Stimulated activated CD8-positive, alpha-beta memory T cell treated with anti-CD3 and anti-CD28 coated beads, Interleukin-12 subunit alpha, Interleukin-12 subunit beta, amount 100 ng/mL, for 24 hours (primary cell): Measurements from ENCODE around the gene CLMN.

ENCODE experiments used
- DNase-seq: peaks from one replicate; pipeline ENCODE4 v3.0.0-alpha.2; 2020; ENCODE audit errors: extremely low read depth

CLMN gene, protein sequence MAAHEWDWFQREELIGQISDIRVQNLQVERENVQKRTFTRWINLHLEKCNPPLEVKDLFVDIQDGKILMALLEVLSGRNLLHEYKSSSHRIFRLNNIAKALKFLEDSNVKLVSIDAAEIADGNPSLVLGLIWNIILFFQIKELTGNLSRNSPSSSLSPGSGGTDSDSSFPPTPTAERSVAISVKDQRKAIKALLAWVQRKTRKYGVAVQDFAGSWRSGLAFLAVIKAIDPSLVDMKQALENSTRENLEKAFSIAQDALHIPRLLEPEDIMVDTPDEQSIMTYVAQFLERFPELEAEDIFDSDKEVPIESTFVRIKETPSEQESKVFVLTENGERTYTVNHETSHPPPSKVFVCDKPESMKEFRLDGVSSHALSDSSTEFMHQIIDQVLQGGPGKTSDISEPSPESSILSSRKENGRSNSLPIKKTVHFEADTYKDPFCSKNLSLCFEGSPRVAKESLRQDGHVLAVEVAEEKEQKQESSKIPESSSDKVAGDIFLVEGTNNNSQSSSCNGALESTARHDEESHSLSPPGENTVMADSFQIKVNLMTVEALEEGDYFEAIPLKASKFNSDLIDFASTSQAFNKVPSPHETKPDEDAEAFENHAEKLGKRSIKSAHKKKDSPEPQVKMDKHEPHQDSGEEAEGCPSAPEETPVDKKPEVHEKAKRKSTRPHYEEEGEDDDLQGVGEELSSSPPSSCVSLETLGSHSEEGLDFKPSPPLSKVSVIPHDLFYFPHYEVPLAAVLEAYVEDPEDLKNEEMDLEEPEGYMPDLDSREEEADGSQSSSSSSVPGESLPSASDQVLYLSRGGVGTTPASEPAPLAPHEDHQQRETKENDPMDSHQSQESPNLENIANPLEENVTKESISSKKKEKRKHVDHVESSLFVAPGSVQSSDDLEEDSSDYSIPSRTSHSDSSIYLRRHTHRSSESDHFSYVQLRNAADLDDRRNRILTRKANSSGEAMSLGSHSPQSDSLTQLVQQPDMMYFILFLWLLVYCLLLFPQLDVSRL

GRCh38 chr14:95319312-95320077 is at the start of gene CLMN:
CLMN (minus strand) TSS chr14:95319908; CDS start chr14:95319792, 116 bp downstream.
- DNase-seq, result no peak

DNA sequence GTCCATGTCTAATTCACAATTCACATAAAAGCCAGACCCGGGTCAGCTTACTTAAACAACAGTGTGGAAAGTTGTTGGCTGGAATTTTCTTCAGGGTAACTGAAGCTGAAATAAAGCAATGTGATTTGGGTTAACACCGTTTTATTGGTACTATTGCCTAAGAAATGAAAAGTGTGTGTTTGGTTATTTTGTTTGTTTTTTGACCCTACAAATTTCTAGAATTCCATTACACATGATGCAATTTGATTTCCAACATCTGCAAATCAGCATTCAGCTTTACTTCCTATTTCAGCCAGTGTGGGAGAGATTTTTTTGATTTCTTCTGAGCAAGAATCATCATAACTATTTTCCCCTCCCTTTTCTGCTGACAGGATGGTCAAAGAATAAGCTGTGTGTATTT is 45.7 kb upstream of the CLMN start:
- DNase-seq, result no peak

DNA sequence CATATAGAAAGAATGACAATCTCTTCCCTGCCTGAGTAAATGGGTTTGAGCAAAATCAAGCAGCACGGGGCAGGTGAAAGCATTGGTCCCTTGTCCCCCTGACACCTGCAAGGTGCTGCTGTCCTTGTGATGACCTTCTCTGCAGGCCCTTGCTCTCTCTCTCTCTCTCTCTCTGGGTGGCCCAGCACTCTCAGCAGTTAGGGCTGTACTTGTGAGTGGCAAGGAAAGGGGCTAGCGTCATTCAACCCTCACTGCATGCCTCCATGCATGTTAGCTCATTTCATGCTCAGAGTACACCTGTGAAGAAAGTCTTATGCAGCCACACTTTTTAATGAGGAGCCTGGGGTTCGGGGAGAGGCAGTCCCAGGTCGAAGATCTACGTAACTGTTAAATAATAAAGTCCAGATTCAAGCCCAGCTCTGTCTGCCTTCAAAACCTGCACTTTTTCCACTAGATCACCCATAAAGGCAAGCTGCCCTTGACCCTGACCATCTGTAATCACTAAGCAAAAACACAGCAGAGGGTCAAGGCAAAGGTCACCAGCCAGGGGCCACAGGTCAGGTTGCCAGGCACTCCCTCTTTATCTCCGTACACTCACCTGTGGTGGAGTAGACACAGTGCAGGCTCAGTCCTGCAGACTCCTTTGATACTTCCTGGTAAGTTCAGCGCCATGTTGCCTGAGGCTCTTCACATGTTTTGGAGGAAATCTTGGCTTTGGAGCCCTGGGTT is 44.9 kb upstream of the CLMN start:
- DNase-seq, result no peak

DNA sequence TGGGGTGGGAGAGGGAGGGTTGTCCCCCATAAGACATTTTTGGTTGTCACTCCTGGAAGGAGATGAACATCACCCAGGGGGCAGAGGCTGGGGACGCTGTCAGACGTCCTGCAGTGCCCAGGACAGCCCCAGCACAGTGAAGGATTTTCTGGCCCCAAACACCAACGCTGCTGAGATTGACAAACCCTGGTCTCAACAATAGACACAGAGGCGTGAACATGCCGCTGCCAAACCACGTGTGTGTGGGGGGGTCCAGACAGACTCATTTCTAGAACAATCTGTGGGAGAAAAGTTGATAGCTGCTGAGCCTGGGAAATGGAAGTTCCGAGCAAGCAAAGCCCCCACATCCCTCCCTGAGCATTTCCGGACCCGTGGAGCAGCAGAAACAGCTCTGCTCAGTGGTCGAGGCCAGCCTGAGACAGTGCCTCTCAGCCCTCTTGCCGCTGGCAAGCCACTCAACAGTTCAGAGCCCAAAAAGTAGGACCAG is 43.8 kb upstream of the CLMN start:
- no peak for DNase-seq

- DNase-seq, result no peak
These were observed 42.4 kb upstream of the CLMN start for GRCh38 chr14:95362138-95362494.

DNA sequence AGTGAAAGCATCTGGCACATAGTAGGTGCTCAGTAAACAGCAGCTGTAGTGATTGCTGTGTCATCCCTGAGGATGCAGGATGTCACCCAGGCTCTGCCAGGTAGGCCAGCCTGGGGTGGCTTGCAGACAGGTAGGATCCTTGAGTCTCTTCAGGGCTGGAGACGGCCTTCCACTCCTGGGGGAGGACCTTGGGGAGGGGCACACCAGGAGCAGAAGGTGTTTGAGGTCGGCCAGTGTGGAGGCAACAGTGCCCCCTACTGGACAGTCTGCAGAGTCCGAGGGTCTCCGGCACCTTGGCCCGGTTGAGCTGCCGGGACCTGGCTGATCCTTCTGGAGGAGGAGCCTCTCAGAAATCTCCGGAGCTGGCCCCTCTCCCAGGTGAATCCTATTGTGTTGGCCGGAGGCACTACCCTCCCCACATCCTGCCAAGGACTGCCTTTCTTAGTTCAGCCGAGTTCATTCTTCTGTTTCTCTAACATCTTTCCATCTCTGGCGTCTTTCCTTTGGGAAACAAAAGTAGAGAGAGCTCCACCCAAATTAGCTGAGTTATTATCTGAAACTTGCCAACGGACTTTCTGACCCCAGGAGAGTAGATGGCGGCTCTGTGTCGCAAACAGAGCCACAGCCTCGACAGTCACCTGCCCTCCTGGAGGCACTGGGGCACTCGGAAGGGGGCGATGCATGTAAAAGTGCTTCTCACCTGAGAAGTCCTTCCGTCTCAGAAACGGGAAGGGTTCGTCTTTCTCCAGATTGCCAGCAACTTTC is 41.8 kb upstream of the CLMN start:
- DNase-seq, result no peak

DNA sequence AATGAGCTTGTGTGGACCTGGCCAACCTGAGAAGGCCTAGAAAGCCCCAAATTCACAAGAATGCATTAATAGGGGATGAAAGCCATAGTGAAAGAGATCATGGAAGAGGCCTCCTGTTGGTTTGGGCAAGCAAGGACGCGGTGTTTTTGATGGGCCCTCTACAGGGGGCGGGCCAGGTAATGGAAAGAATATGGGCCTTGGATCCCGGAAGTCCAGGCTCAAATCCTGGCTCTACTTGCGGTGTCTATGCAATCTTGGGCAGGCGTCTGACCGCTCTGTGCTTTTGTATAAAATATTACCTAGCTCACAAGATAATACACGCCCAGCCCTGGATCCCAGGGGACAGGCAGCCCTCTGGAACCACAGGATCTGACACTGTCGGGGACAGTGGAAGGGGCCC is 41.1 kb upstream of the CLMN start:
- DNase-seq, result no peak

DNA sequence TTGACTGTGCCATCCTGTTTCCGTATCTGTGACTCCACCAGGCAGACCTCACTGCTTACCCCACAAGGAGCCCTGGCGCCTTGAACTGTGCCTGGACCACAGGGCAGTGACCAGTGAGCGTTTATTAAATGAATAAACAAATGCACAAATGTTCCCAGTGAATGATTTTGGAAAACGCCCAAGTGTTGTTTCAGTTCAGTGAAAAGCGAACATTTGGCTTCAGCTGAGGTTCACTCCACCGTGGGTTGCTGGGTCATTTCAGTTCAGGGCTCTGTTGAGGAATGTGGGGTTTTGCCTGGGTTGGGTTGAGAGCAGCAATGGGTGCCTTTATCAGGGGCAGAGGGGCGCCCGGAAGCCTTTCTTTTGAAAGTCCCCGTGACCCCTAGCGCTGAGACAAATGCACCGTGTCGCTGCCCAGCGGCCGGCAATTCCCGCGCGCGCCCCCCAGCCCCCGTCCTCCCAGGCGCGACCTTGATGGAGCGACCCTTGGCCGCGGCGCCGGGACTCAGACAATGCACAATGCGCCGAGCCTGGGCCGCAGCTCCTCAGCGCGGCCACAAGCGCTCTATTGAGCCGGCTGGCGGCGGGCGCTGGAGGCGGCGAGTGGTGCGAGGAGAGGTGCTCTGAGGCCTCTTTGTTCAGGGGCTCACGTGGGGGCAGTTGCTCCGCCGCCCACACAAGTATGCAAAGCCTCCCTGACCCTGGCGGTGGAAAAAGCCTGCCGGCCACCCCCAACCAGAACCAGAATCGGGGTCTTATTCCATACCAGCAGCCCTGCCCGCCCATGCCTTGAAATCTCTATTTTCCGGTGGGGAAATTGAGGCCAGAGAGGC is 40.5 kb upstream of the CLMN start:
- no peak for DNase-seq

DNA sequence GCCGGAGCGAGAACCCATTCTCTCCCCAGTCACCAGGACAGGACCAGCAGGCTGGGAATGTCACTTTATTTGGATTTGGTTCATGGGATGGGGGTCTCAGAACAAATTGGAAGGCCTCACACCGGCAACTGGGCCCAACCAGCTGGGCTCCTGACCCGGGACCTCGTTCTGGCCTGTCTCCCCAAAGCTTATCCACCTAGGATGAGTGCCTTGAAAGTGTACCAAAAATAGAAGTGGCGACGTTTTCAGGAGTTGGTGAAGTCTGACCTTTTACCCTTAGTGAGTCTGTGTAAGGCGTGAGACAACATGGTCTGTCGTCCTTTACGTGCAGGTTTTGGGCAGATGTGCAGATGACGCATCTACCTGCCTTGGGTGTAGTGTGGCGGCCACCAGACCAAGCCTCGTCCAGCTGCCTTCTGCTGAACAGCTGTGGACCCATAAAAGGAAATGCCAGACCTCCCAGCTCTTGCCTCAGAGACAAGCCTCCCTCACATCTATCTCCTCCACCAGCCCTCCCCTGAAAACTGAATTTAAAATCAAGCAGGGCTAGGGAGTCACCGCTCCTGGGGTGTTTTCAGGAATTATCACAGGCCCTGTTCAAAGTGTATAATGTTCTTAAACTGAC is 36.6 kb upstream of the CLMN start:
- DNase-seq, result no peak

GRCh38 chr14:95355422-95355821 is 35.7 kb upstream of the CLMN start:
- DNase-seq, result no peak

DNA sequence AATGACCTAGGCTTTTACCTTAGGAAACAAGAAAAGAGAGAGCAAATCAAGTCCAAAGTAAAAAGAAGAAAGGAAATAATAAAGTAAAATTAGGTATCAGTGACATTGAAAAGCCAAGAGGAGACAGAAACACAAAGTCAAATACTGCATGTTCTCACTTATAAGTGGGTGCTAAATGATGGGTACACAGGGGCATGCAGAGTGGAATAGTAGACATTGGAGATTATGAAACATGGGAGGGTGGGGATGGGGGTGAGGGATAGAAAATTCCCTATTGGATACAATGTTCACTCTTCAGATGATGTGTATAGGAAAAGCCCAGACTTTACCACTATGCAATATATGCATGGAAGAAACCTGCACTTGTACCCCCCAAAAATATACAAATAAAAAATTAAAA is 35.1 kb upstream of the CLMN start:
- DNase-seq, result no peak

GRCh38 chr14:95353664-95354063 is 34.0 kb upstream of the CLMN start:
- DNase-seq, result no peak

- no peak for DNase-seq
These were observed 33.3 kb upstream of the CLMN start for GRCh38 chr14:95353007-95353406.

GRCh38 chr14:95352481-95352880 is 32.8 kb upstream of the CLMN start:
- no peak for DNase-seq

GRCh38 chr14:95349241-95349640 is 29.5 kb upstream of the CLMN start:
- DNase-seq, result no peak

DNA sequence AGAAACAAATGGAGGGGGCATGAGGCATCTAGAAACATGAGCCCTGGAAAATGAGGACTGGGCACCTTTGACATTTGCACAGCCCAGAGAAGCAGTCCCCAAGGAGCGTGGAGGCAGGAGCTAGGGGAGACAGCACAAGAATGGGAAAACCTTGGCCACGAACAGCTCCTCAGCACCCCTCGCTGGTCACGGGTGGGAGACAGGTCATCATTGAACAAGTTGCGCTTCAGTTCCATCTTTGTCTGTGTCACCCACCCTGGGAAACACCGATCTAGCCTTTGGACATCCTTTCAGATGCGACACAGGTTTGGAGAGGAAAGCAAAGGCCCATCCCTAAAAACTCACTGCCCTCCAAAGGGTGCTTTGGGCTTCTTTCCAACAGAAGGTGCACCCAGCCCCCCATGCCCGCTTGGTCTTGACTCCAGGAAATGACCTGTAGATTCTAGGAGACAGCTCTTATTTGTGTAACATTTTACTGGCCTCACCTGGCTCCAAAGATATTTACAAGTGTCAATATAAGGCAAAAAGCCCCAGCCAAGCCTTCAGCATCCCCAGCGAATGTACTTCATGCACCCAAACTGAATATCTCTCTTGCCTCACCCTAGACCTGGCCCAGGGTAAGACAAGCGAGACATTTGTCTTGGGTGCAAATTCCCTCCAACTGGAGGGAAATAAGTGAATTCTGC is 28.8 kb upstream of the CLMN start:
- DNase-seq, result no peak

DNA sequence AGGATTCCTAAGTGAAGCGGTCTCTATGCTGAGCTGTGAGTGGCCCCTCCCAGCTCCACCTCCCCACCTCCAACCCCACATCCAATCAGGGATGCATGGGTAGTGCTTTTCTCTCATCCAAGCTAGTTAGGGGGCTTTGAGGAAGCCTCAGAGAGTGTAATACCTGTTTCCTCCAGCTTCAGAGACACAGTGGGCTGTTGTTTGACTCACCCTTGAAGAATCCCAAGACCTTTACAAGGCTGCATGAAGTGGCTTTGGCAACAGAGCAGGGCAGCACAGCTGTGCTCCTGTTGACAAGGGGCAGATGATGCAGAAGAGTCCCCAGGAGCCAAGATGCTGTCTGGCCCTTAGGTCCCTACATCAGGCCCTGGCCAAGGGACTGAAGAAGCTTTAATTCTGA is 27.1 kb upstream of the CLMN start:
- DNase-seq, result no peak

- no peak for DNase-seq
These were observed 26.6 kb upstream of the CLMN start for GRCh38 chr14:95346266-95346665.
